GM18873 (cell line): Measurements from ENCODE around the gene TRIM69.
"Not testable (repeated sequence)": the region's sequence is repeated elsewhere in the genome, so short reads cannot be mapped to it uniquely, and the experiment has no call there.

Source experiments
- ATAC-seq: cut with Tn5 transposase; IDR thresholded peaks from one replicate; pipeline ENCODE4 v1.9.1; 2021; ENCODE audit warnings: mild to moderate bottlenecking, moderate library complexity, moderate number of reproducible peaks; ENCODE audit not compliant: unreplicated experiment, low FRiP score

The TRIM69 gene, protein sequence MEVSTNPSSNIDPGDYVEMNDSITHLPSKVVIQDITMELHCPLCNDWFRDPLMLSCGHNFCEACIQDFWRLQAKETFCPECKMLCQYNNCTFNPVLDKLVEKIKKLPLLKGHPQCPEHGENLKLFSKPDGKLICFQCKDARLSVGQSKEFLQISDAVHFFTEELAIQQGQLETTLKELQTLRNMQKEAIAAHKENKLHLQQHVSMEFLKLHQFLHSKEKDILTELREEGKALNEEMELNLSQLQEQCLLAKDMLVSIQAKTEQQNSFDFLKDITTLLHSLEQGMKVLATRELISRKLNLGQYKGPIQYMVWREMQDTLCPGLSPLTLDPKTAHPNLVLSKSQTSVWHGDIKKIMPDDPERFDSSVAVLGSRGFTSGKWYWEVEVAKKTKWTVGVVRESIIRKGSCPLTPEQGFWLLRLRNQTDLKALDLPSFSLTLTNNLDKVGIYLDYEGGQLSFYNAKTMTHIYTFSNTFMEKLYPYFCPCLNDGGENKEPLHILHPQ

DNA sequence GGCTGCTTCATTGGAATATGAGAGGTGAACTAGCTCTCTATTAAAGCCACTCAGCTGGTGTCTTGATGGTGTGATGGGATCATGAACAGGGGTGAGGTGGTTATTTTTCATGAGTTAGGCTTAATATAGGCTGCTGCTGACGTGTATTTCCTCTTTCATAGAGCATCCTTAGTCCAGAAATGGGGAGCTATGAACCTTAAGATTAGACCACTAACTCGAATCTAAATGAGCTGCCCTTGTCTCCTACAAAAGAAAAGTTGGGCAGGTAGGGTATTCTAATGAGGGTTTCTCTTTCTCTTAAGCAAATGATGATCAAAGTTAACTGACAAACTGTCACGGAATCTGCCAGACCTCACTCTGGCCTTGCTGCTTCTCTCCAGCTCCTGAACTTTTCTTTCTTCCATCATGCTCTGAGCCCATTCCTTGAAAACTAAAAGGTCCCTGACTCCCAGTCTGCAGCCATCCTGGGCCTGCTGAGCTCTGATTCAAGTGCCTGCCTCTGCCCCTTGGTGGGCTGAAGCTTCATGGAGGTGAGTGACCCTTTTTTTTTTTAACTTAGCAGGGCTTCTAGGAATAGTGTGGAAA, at the start of gene TRIM69:
TSS of gene TRIM69 (plus strand) at position 348 of the 585 bp plus-strand sequence. CDS start at position 525, 177 bp downstream.
- no peak for ATAC-seq

DNA sequence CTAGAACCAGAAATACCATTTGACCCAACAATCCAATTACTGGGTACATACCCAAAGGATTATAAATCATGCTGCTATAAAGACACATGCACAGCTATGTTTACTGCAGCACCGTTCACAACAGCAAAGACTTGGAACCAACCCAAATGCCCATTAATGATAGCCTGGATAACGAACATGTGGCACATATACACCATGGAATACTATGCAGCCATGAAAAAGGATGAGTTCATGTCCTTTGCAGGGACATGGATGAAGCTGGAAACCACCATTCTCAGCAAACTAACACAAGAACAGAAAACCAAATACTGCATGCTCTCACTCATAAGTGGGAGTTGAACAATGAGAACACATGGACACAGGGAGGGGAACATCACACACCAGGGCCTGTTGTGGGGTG, 47.0 kb upstream of the TRIM69 start:
- ATAC-seq = not testable (repeated sequence)

DNA sequence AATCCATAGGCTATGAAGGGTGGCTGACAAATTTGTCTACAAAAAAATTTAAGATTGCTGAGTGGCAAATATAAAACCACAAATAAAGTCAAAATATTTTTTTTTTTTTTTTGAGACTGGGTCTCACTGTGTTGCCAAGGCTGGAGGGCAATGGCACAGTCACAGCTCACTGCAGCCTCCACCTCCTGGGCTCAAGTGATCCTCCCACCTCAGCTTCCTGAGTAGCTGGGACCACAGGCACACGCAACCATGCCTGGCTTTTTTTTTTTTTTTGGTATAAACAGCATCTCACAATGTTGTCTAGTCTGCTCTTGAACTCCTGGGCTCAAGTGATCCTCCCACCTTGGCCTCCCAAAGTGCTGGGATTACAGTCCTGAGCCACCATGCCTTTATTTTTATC, 46.1 kb upstream of the TRIM69 start:
- not testable (repeated sequence) for ATAC-seq

DNA sequence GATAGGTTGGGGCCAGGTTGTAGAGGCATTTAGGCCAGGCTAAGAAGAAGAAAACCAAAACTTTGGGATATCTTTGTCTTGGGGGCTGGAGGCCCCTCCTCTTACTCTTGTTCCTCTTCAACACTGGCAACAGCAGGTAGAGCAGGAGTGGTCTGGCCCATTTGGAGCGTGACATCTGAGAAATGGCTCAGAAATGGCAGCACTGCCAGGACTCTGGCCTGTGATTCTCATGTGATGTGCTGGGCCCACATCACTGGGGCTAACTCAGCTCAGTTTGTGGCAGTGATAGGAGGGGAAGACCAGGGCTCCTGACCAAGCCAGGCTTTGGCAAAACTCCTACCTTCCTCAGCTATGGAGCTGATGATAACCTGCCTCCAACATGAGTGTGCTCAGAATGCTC, 43.7 kb upstream of the TRIM69 start:
- no peak for ATAC-seq

DNA sequence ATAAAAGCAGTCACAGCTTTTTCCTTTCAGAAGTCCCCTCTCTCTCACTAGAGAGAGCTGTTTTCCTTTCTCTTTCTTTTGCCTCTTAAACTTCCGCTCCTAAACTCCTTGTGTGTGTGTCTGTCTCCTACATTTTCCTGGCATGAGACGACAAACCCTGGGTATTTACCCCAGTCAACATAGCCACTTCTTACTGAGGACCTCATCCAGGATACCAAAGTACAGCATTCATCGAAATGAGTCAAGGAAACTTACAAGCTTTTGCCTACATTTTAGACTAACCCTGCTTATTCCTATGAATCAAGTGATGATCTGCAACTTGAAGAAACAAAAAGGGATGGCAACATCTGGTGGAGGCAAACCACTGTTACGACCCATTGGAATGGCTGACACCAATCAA, 41.9 kb upstream of the TRIM69 start:
- ATAC-seq = no peak

DNA sequence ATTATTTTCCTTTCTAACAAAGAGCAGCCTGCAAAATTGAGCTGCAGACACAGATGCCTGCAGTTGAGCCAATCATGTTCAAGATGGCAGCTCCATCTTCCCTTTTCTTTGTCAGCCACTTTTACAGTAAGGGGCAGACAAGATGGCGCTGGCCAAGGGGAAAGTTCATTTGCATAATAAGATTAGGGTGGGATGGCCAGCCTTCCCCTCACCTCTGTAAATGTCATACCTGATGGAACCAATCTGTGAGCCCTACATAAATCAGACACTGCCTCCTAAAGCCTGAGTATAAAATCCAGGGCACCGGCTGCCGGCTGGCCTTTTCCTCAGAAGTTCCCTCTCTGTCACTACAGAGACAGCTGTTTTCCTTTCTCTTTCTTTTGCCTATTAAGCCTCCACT, 41.0 kb upstream of the TRIM69 start:
- no peak for ATAC-seq

DNA sequence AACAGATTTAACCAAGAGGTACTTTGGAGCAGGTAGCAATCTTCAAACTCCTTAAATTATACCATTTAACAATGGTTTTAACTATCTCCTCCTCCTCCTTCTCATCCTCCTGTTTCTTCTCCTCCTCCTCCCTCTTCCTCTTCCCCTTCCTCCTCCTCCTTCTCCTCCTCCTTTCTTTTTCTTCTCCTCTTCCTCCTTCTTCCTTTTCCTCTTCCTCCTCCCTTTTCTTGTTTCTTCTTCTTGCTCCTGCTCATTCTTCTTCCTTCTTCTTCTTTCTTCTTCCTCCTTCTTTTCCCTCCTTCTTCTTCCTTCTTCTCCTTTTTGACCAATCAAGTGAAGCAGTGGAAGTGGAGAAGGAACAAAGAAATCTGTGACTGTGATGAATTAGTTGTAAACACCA, 39.3 kb upstream of the TRIM69 start:
- ATAC-seq = no peak

DNA sequence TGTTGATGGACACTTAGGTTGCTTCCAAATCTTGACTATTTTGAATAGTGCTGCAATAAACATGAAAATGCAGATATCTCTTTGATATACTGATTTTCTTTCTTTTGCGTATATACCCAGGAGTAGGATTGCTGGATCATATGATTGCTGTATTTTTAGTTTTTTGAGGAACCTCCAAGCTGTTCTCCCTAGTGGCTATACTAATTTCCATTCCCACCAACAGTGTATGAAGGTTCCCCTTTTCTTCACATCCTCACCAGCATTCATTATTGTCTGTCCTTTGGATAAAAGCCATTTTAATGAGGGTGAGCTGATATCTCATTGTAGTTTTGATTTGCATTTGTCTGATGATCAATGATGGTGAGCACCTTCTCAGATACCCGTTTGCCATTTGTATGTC, 37.7 kb upstream of the TRIM69 start:
- no peak for ATAC-seq

DNA sequence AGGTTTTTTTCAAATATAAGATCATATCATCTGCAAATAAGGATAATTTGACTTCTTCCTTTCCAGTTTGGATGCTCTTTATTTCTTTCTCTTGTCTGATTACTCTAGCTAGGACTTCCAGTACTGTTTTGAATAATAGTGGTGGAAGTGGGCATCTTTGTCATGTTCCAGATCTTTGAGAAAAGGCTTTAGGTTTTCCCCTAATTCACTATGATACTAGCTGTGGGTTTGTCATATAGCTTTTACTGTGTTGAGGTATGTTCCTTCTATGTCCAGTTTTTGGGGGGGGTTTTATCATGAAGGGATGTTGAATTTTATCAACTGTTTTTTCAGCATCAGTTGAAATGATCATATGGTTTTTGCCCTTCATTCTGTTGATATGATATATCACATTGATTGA, 35.7 kb upstream of the TRIM69 start:
- ATAC-seq = not testable (repeated sequence)

DNA sequence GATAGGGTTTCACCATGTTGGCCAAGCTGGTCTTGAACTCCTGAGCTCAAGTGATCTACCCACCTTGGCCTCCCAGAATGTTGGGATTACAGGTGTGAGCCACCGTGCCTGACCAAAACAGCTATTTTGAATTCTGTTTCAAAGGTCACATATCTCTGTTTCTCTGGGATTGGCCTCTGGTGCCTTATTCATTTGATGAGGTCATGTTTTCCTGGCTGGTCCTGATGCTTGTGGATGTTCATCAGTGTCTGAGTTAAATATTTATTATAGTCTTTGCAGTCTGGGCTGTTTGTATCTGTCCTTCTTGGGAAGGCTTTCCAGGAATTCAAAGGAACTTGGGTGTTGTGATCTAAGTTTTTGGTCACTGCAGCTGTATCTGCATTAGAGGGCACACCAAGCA, 30.3 kb upstream of the TRIM69 start:
- no peak for ATAC-seq

DNA sequence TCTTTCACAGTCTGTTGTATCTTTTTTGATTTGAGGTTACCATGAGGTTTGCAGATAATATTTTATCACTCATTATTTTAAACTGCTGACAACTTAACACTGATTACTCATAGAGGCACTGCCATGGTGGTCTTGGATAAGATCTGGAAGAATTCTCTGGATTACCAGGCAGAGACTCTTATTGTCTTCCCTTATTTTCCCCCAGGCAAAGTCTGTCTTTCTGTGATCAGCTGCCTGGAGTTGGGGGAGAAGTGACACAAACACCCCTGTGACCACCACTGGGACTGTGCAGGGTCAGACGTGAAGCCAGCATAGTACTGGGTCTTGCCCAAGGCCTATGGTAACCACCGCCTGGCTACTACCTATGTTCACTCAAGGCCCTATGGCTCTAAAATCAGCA, 29.9 kb upstream of the TRIM69 start:
- no peak for ATAC-seq

DNA sequence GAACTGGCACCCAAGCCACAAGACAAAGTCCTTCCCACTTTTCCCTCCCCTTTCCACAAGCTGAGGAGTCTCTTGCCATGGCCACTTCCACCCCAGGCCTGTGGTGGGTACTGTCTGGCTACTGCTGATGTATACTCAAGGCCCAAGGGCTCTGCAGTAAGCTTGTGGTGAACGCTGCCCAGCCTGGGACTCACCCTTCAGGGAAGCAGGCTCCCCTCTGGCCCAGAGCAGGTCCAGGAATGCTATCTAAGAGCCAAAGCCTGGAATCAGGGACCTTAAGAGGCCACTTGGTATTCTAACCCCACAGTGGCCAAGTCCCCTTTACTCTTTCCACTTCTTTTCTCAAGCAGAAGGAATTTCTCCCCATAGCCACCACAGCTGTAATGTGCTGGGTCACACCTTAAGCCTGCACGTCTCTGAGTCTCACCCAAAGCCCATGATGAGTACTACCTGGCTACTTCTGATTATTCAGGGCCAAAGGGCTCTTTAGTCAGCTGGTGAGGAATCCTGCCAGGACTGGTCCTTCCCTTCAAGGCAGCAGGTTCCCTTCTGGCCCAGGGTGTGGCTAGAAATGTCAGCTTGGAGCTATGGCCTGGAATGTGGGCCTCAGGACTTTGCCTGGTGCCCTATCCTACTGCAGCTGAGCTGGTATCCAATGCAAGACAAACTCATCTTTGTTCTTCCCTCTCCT, 29.2 kb upstream of the TRIM69 start:
- no peak for ATAC-seq

DNA sequence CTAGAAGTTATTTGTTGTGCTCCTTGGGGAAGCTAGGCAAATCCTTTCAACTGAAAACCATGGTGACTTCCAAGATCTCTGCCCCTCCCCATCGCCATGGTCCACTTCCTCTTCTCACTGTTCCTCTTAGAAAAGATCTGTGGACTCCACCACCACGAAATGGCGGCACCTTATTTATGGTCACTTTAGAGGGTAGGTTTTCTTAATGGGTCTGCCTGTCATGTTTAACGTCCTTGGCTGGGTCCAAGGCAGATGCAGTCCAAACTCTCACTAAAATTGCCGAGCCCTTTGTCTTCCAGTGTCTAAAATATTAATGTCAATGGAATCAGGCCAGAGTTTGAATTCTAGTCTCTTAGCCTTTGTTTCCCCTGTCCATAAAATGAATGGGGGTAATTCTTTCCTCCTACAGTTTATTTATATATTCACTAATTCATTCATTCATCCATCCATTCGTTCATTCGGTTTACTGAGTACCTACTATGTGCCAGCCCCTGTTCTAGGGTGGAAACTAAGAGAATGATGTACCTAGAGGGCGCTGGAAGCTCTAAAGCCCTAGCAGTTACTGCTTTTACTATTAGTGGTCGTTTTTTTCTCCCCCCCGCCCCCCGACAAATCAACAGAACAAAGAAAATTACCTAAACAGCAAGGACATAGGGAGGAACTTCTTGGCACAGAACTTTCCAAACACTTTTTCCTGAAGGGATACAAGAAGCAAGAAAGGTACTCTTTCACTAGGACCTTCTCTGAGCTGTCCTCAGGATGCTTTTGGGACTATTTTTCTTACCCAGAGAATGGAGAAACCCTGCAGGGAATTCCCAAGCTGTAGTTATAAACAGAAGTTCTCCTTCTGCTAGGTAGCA, 25.9 kb upstream of the TRIM69 start:
- ATAC-seq = no peak

DNA sequence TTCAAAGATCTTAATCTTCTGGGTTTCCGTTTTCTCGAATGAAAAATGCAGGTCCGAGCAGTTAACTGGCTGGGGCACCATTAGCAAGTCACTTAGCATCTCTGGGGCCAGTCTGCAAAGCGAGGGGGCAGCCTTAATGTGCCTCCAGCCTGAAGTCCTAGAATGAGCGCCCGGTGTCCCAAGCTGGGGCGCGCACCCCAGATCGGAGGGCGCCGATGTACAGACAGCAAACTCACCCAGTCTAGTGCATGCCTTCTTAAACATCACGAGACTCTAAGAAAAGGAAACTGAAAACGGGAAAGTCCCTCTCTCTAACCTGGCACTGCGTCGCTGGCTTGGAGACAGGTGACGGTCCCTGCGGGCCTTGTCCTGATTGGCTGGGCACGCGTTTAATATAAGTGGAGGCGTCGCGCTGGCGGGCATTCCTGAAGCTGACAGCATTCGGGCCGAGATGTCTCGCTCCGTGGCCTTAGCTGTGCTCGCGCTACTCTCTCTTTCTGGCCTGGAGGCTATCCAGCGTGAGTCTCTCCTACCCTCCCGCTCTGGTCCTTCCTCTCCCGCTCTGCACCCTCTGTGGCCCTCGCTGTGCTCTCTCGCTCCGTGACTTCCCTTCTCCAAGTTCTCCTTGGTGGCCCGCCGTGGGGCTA, 25.1 kb upstream of the TRIM69 start, which contains the start of the genes B2M and PATL2:
TSS of gene B2M (plus strand) at position 422 of the 647 bp plus-strand sequence. CDS start at position 452, 30 bp downstream.
TSS of gene PATL2 (minus strand) at position 228 of the 647 bp plus-strand sequence. CDS start 34,833 bp downstream, outside the sequence.
- ATAC-seq = peak; percentile 80

DNA sequence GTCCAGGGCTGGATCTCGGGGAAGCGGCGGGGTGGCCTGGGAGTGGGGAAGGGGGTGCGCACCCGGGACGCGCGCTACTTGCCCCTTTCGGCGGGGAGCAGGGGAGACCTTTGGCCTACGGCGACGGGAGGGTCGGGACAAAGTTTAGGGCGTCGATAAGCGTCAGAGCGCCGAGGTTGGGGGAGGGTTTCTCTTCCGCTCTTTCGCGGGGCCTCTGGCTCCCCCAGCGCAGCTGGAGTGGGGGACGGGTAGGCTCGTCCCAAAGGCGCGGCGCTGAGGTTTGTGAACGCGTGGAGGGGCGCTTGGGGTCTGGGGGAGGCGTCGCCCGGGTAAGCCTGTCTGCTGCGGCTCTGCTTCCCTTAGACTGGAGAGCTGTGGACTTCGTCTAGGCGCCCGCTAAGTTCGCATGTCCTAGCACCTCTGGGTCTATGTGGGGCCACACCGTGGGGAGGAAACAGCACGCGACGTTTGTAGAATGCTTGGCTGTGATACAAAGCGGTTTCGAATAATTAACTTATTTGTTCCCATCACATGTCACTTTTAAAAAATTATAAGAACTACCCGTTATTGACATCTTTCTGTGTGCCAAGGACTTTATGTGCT, 24.5 kb upstream of the TRIM69 start:
- ATAC-seq = peak; percentile 2

DNA sequence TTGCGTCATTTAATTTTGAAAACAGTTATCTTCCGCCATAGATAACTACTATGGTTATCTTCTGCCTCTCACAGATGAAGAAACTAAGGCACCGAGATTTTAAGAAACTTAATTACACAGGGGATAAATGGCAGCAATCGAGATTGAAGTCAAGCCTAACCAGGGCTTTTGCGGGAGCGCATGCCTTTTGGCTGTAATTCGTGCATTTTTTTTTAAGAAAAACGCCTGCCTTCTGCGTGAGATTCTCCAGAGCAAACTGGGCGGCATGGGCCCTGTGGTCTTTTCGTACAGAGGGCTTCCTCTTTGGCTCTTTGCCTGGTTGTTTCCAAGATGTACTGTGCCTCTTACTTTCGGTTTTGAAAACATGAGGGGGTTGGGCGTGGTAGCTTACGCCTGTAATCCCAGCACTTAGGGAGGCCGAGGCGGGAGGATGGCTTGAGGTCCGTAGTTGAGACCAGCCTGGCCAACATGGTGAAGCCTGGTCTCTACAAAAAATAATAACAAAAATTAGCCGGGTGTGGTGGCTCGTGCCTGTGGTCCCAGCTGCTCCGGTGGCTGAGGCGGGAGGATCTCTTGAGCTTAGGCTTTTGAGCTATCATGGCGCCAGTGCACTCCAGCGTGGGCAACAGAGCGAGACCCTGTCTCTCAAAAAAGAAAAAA, 23.9 kb upstream of the TRIM69 start:
- ATAC-seq = no peak

DNA sequence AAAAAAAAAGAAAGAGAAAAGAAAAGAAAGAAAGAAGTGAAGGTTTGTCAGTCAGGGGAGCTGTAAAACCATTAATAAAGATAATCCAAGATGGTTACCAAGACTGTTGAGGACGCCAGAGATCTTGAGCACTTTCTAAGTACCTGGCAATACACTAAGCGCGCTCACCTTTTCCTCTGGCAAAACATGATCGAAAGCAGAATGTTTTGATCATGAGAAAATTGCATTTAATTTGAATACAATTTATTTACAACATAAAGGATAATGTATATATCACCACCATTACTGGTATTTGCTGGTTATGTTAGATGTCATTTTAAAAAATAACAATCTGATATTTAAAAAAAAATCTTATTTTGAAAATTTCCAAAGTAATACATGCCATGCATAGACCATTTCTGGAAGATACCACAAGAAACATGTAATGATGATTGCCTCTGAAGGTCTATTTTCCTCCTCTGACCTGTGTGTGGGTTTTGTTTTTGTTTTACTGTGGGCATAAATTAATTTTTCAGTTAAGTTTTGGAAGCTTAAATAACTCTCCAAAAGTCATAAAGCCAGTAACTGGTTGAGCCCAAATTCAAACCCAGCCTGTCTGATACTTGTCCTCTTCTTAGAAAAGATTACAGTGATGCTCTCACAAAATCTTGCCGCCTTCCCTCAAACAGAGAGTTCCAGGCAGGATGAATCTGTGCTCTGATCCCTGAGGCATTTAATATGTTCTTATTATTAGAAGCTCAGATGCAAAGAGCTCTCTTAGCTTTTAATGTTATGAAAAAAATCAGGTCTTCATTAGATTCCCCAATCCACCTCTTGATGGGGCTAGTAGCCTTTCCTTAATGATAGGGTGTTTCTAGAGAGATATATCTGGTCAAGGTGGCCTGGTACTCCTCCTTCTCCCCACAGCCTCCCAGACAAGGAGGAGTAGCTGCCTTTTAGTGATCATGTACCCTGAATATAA, 23.0 kb upstream of the TRIM69 start:
- ATAC-seq = no peak
